Nephron (organoid): ENCODE results near the gene NCOR2.

Experiments
- H3K27ac Mint-ChIP-seq, 3 experiments: 2 replicates each; pipeline ENCODE4 v1.8.0; 2020; ENCODE audit warnings: mixed read lengths in 3 of 3, mild to moderate bottlenecking in 2 of 3, moderate library complexity in 1 of 3
- H3K27me3 Mint-ChIP-seq: 2 replicates; pipeline ENCODE4 v1.8.0; 2021; ENCODE audit warnings: low read depth, mild to moderate bottlenecking, moderate library complexity, mixed read lengths
- H3K36me3 Mint-ChIP-seq: 2 replicates; pipeline ENCODE4 v1.8.0; 2020; ENCODE audit warnings: low read depth, mixed read lengths
- H3K4me1 Mint-ChIP-seq: 2 replicates; pipeline ENCODE4 v1.8.0; 2020; ENCODE audit warnings: mixed read lengths
- H3K4me3 Mint-ChIP-seq, 3 experiments: 2 replicates each; pipeline ENCODE4 v1.8.0; 2020; ENCODE audit warnings: mild to moderate bottlenecking in 3 of 3, mixed read lengths in 3 of 3, moderate library complexity in 2 of 3
- H3K9me3 Mint-ChIP-seq: 2 replicates; pipeline ENCODE4 v1.8.0; 2020; ENCODE audit warnings: mixed read lengths
- TF ChIP-seq, protein P1 (sequence below), 3 experiments: fragments of 200-600 bp; sonication (generic); IDR thresholded peaks; one replicate each; pipeline ENCODE4 v1.5.0; 2021; ENCODE audit warnings: antibody characterized with exemption in 3 of 3; ENCODE audit not compliant: unreplicated experiment in 3 of 3

NCOR2 gene

DNA sequence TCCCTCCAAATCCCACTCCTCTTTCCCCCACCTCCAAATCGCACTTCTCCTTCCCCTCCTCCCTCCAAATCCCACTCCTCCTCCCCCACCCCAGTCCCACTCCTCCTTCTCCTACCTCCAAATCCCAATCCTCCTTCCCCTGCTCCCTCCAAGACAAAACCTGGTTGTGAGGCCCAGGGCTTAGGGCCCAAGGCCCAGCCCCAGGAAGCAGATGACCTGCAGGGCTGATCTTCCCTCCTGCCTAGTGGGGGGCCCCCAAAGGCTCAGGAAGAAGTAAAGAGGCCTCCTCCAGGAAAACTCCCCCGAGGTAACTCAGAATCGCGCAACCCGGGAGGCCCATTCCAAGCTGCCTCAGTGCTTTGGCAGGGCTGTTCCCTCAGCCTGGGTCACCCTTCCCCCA lies 34.4 kb downstream of the NCOR2 start:
- H3K4me3 Mint-ChIP-seq = peak overlapping the region in 1 of 3 experiments; percentile 34
- peak overlapping the region; percentile 87 to 92 (median 90) for H3K27ac Mint-ChIP-seq
- no peaks in the 10 kb centered on the region for H3K27me3 Mint-ChIP-seq
- TF ChIP-seq, protein P1, sequence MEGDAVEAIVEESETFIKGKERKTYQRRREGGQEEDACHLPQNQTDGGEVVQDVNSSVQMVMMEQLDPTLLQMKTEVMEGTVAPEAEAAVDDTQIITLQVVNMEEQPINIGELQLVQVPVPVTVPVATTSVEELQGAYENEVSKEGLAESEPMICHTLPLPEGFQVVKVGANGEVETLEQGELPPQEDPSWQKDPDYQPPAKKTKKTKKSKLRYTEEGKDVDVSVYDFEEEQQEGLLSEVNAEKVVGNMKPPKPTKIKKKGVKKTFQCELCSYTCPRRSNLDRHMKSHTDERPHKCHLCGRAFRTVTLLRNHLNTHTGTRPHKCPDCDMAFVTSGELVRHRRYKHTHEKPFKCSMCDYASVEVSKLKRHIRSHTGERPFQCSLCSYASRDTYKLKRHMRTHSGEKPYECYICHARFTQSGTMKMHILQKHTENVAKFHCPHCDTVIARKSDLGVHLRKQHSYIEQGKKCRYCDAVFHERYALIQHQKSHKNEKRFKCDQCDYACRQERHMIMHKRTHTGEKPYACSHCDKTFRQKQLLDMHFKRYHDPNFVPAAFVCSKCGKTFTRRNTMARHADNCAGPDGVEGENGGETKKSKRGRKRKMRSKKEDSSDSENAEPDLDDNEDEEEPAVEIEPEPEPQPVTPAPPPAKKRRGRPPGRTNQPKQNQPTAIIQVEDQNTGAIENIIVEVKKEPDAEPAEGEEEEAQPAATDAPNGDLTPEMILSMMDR (IDR thresholded peaks at IDR 0.05; ENCODE audit: unreplicated experiment in 3 of 3) = no peak
- H3K36me3 Mint-ChIP-seq = peaks cover 27% of the 10 kb centered on the region
- peaks cover 73% of the 10 kb centered on the region for H3K4me1 Mint-ChIP-seq
- no peaks in the 10 kb centered on the region for H3K9me3 Mint-ChIP-seq

DNA sequence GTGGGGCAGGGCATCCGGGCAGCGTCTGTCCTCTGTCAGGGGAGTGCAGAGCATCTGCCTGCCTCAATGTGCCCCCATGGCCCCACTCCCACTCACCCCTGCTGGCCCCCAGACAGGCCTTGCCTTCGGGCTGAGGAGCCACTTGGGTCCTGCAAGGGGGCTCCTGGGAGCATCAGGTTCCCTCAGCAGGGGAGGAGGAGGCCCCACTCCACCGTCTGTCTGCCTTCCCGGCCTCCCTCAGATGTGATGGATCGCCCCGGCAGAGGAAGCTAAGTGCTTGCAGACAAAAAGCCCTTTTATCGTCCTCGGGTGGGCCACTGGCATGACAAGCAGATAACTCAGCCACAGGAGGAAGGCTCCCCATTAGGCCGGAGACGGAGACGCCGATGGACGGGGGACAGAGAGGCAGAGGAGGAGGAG lies 35.1 kb downstream of the NCOR2 start:
- H3K9me3 Mint-ChIP-seq = no peaks in the 10 kb centered on the region
- peak overlapping the region in 2 of 3 experiments; percentile 34 to 50 for H3K4me3 Mint-ChIP-seq
- peaks cover 32% of the 10 kb centered on the region for H3K36me3 Mint-ChIP-seq
- TF ChIP-seq, protein P1 (IDR thresholded peaks at IDR 0.05; ENCODE audit: unreplicated experiment in 3 of 3) = no peak
- peak overlapping the region; percentile 90 to 96 (median 92) for H3K27ac Mint-ChIP-seq
- no peaks in the 10 kb centered on the region for H3K27me3 Mint-ChIP-seq
- peaks cover 74% of the 10 kb centered on the region for H3K4me1 Mint-ChIP-seq

DNA sequence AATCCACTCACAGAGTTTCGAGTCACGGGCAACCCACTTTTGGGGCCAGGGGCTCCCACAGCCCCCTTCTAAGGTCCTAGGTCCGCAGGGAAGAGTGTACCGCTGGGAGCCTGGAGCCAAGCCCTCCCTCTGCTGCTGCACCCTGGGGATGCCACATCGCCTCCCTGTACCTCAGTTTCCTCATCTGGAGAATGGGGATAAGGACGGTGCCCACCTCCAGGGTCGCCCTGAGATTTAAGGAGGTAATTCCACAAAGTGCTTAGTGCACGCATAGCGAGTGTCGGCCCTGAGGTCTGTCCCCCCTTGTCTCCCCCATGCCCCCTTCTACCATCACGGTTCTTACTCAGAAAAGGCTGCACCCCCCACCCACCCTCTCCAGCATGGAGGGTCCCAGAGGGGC lies 35.5 kb downstream of the NCOR2 start:
- H3K4me3 Mint-ChIP-seq = peak overlapping the region in 1 of 3 experiments; percentile 34
- peaks cover 34% of the 10 kb centered on the region for H3K36me3 Mint-ChIP-seq
- H3K4me1 Mint-ChIP-seq = peaks cover 73% of the 10 kb centered on the region
- peak overlapping the region in 2 of 3 experiments; percentile 90 to 92 for H3K27ac Mint-ChIP-seq
- no peaks in the 10 kb centered on the region for H3K9me3 Mint-ChIP-seq
- no peaks in the 10 kb centered on the region for H3K27me3 Mint-ChIP-seq
- TF ChIP-seq, protein P1 (IDR thresholded peaks at IDR 0.05; ENCODE audit: unreplicated experiment in 3 of 3) = no peak

DNA sequence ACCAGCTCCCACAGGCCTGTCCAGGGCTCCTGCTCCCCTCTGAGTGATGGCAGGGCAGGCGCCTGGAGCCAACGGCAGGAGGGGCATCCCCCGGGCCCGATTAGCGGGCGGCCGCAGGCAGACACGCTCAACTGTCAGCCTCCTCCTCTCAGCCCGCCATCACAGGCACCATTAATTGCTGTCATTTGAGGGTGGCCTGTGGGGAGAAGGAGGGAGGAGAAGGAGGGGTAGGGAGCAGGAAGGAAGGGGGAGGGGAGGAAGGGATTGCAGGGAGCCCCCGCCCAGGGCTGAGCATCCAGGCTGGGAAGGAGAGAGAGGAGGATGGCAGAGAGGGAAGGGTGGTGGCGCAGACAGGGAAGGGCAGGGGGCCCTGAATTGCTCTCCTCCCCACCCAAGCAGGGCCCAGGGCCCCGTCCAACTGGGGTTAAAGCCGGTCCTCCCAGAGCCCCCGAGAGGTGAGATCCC lies 36.1 kb downstream of the NCOR2 start:
- Mint-ChIP-seq H3K36me3 (peaks cover 30% of the 10 kb centered on the region), H3K4me3 (no peak overlapping the region), H3K27ac (peak overlapping the region in 1 of 3 experiments; percentile 92), H3K9me3 (no peaks in the 10 kb centered on the region), H3K4me1 (peaks cover 72% of the 10 kb centered on the region), H3K27me3 (no peaks in the 10 kb centered on the region)
- TF ChIP-seq, protein P1 (IDR thresholded peaks at IDR 0.05; ENCODE audit: unreplicated experiment in 3 of 3) = no peak

DNA sequence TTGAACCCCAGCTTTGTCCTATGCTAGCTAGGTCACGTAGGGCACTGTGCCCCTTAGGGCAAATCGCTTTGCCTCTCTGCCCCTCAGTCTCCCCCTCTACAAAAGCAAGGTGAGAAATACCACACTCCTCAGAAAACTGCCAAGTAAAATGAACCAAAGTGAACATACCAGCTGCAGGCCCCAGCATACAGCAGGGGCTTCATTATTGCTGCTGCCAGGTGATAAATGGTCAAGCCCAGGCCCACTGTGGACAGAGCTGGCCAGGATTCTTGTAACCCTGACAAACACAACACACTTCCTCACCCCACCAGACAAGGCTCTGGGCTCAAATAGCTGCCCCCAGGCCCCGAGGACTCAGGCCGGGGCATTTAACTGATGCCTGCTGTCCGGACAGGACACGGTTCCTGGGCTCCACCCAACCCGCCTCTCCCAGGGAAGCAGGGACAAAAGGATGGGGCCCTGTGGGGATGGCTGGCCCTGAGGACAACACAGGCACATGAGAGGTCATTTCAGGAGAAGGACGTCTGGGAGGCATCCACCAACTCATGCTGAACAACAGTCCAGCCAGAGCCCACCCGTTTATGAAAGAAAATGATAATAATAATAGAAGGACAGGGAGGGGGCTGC lies 36.7 kb downstream of the NCOR2 start:
- TF ChIP-seq, protein P1 (IDR thresholded peaks at IDR 0.05; ENCODE audit: unreplicated experiment in 3 of 3) = no peak
- peaks cover 69% of the 10 kb centered on the region for H3K4me1 Mint-ChIP-seq
- no peaks in the 10 kb centered on the region for H3K9me3 Mint-ChIP-seq
- no peaks in the 10 kb centered on the region for H3K27me3 Mint-ChIP-seq
- peaks cover 29% of the 10 kb centered on the region for H3K36me3 Mint-ChIP-seq
- no peak overlapping the region for H3K4me3 Mint-ChIP-seq
- peak overlapping the region; percentile 61 to 92 (median 63) for H3K27ac Mint-ChIP-seq
